ENCODE results near the gene NSUN5. TPM values are rescaled to one million over a fixed set of nuclear protein-coding genes. Genes with fewer than 3 reads are reported as not detected.
"Not testable (repeated sequence)": the region's sequence is repeated elsewhere in the genome, so short reads cannot be mapped to it uniquely, and the experiment has no call there.

Gene NSUN5
- total and polyA plus RNA-seq, 2 experiments from 2014 or later = 65.6 to 73.4 TPM

DNA sequence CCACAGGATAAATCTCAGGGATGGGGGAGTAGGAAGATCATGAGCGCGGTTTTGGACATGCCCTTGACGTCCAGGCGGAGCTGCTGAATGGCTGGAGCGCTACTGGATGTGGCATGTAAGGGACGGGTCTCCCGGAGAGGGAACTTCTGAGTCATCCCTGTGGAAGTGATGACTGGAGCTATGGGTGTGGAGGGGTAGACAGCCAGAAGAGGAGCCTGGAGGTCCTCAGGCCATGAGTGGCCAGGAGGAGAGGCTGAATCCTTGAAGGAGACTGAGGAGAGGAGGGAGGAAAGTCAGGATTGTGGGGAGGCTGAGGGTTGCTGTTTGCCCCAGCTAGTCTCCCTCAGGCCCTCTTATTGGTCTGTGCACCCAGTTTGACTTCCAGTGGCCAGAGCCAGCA is 2.8 kb upstream of the NSUN5 start:
- not testable (repeated sequence) for H3K4me2 ChIP-seq; H3K4me1 ChIP-seq (ENCODE audit: insufficient read depth); H3K4me3 Mint-ChIP-seq; H3K4me3 ChIP-seq; ATAC-seq; H3K9me2 ChIP-seq (ENCODE audit: insufficient read depth); H3F3A ChIP-seq (replicated peaks; ENCODE audit: low read depth); H4K20me1 ChIP-seq (replicated peaks; ENCODE audit: insufficient read depth); H3K27me3 ChIP-seq (ENCODE audit: insufficient read depth); H3K9me3 Mint-ChIP-seq; H3K27ac Mint-ChIP-seq; H2AFZ ChIP-seq; DNase-seq (ENCODE audit: low spot score); H3K36me3 ChIP-seq (ENCODE audit: insufficient read depth); H3K27ac ChIP-seq (ENCODE audit: low read depth)
- peaks cover 15% of the 10 kb centered on the region for H3K36me3 Mint-ChIP-seq (ENCODE audit: low read depth)
- peaks cover 21% of the 10 kb centered on the region for H3K27me3 Mint-ChIP-seq (ENCODE audit: insufficient read depth, low read depth, poor library complexity)
- H3K4me1 Mint-ChIP-seq = peaks cover 13% of the 10 kb centered on the region
- peaks cover 17% of the 10 kb centered on the region for H3K79me2 ChIP-seq (replicated peaks; ENCODE audit: insufficient read depth)

GRCh38 chr7:73308074-73308664 is 457 bp downstream of the NSUN5 start:
- Mint-ChIP-seq H3K36me3 (ENCODE audit: low read depth) (peaks cover 37% of the 10 kb centered on the region), H3K9me3 (no peaks in the 10 kb centered on the region; the same call in 1 of the 3 replicates)
- TF ChIP-seq, protein P1, sequence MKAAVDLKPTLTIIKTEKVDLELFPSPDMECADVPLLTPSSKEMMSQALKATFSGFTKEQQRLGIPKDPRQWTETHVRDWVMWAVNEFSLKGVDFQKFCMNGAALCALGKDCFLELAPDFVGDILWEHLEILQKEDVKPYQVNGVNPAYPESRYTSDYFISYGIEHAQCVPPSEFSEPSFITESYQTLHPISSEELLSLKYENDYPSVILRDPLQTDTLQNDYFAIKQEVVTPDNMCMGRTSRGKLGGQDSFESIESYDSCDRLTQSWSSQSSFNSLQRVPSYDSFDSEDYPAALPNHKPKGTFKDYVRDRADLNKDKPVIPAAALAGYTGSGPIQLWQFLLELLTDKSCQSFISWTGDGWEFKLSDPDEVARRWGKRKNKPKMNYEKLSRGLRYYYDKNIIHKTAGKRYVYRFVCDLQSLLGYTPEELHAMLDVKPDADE (IDR thresholded peaks at IDR 0.05) = no peak
- TF ChIP-seq, protein P2, sequence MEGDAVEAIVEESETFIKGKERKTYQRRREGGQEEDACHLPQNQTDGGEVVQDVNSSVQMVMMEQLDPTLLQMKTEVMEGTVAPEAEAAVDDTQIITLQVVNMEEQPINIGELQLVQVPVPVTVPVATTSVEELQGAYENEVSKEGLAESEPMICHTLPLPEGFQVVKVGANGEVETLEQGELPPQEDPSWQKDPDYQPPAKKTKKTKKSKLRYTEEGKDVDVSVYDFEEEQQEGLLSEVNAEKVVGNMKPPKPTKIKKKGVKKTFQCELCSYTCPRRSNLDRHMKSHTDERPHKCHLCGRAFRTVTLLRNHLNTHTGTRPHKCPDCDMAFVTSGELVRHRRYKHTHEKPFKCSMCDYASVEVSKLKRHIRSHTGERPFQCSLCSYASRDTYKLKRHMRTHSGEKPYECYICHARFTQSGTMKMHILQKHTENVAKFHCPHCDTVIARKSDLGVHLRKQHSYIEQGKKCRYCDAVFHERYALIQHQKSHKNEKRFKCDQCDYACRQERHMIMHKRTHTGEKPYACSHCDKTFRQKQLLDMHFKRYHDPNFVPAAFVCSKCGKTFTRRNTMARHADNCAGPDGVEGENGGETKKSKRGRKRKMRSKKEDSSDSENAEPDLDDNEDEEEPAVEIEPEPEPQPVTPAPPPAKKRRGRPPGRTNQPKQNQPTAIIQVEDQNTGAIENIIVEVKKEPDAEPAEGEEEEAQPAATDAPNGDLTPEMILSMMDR (conservative IDR thresholded peaks at IDR 0.05; ENCODE audit: low read depth in 2 of 2) = no peak
- TF ChIP-seq, protein P3, sequence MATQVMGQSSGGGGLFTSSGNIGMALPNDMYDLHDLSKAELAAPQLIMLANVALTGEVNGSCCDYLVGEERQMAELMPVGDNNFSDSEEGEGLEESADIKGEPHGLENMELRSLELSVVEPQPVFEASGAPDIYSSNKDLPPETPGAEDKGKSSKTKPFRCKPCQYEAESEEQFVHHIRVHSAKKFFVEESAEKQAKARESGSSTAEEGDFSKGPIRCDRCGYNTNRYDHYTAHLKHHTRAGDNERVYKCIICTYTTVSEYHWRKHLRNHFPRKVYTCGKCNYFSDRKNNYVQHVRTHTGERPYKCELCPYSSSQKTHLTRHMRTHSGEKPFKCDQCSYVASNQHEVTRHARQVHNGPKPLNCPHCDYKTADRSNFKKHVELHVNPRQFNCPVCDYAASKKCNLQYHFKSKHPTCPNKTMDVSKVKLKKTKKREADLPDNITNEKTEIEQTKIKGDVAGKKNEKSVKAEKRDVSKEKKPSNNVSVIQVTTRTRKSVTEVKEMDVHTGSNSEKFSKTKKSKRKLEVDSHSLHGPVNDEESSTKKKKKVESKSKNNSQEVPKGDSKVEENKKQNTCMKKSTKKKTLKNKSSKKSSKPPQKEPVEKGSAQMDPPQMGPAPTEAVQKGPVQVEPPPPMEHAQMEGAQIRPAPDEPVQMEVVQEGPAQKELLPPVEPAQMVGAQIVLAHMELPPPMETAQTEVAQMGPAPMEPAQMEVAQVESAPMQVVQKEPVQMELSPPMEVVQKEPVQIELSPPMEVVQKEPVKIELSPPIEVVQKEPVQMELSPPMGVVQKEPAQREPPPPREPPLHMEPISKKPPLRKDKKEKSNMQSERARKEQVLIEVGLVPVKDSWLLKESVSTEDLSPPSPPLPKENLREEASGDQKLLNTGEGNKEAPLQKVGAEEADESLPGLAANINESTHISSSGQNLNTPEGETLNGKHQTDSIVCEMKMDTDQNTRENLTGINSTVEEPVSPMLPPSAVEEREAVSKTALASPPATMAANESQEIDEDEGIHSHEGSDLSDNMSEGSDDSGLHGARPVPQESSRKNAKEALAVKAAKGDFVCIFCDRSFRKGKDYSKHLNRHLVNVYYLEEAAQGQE (IDR thresholded peaks at IDR 0.05; ENCODE audit: unreplicated experiment) = no peak
- TF ChIP-seq JUNB (IDR thresholded peaks at IDR 0.05; ENCODE audit: unreplicated experiment) = no peak
- TF ChIP-seq POLR2AphosphoS5 (IDR thresholded peaks at IDR 0.05; ENCODE audit: low read depth) = no peak
- TF ChIP-seq EZH2phosphoT487 (IDR thresholded peaks at IDR 0.05; ENCODE audit: unreplicated experiment) = no peak
- no peak for TF ChIP-seq CREB1 (CRISPR knock-in tag; IDR thresholded peaks at IDR 0.05; ENCODE audit: low read depth)
- TF ChIP-seq, protein P4, sequence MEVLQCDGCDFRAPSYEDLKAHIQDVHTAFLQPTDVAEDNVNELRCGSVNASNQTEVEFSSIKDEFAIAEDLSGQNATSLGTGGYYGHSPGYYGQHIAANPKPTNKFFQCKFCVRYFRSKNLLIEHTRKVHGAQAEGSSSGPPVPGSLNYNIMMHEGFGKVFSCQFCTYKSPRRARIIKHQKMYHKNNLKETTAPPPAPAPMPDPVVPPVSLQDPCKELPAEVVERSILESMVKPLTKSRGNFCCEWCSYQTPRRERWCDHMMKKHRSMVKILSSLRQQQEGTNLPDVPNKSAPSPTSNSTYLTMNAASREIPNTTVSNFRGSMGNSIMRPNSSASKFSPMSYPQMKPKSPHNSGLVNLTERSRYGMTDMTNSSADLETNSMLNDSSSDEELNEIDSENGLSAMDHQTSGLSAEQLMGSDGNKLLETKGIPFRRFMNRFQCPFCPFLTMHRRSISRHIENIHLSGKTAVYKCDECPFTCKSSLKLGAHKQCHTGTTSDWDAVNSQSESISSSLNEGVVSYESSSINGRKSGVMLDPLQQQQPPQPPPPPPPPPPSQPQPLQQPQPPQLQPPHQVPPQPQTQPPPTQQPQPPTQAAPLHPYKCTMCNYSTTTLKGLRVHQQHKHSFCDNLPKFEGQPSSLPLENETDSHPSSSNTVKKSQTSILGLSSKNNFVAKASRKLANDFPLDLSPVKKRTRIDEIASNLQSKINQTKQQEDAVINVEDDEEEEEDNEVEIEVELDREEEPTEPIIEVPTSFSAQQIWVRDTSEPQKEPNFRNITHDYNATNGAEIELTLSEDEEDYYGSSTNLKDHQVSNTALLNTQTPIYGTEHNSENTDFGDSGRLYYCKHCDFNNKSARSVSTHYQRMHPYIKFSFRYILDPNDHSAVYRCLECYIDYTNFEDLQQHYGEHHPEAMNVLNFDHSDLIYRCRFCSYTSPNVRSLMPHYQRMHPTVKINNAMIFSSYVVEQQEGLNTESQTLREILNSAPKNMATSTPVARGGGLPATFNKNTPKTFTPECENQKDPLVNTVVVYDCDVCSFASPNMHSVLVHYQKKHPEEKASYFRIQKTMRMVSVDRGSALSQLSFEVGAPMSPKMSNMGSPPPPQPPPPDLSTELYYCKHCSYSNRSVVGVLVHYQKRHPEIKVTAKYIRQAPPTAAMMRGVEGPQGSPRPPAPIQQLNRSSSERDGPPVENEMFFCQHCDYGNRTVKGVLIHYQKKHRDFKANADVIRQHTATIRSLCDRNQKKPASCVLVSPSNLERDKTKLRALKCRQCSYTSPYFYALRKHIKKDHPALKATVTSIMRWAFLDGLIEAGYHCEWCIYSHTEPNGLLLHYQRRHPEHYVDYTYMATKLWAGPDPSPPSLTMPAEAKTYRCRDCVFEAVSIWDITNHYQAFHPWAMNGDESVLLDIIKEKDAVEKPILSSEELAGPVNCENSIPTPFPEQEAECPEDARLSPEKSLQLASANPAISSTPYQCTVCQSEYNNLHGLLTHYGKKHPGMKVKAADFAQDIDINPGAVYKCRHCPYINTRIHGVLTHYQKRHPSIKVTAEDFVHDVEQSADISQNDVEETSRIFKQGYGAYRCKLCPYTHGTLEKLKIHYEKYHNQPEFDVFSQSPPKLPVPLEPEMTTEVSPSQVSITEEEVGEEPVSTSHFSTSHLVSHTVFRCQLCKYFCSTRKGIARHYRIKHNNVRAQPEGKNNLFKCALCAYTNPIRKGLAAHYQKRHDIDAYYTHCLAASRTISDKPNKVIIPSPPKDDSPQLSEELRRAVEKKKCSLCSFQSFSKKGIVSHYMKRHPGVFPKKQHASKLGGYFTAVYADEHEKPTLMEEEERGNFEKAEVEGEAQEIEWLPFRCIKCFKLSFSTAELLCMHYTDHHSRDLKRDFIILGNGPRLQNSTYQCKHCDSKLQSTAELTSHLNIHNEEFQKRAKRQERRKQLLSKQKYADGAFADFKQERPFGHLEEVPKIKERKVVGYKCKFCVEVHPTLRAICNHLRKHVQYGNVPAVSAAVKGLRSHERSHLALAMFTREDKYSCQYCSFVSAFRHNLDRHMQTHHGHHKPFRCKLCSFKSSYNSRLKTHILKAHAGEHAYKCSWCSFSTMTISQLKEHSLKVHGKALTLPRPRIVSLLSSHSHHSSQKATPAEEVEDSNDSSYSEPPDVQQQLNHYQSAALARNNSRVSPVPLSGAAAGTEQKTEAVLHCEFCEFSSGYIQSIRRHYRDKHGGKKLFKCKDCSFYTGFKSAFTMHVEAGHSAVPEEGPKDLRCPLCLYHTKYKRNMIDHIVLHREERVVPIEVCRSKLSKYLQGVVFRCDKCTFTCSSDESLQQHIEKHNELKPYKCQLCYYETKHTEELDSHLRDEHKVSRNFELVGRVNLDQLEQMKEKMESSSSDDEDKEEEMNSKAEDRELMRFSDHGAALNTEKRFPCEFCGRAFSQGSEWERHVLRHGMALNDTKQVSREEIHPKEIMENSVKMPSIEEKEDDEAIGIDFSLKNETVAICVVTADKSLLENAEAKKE (CRISPR knock-in tag; IDR thresholded peaks at IDR 0.05) = no peak

More at GRCh38 chr7:73308074-73308664, 457 bp downstream of the NSUN5 start:
- peak; percentile 71 for ATAC-seq
- Histone ChIP-seq H3K27ac (ENCODE audit: low read depth) (no peak overlapping the region), H3K4me3 (peak overlapping the region; percentile 73), H3K36me3 (ENCODE audit: insufficient read depth) (no peaks in the 10 kb centered on the region; the same call in 1 of the 2 replicates), H3K4me2 (peak overlapping the region; percentile 78), H4K20me1 (replicated peaks; ENCODE audit: insufficient read depth) (no peaks in the 10 kb centered on the region; the same call in 1 of the 2 replicates), H3K4me1 (ENCODE audit: insufficient read depth) (peaks cover 4% of the 10 kb centered on the region; the same call in 1 of the 2 replicates), H3K9me2 (ENCODE audit: insufficient read depth) (0 out of 2 replicates have a peak, but pooled peaks cover 3% of the 10 kb centered on the region), H3K27me3 (ENCODE audit: insufficient read depth) (no peaks in the 10 kb centered on the region), H3F3A (replicated peaks; ENCODE audit: low read depth) (no peaks in the 10 kb centered on the region), H2AFZ (no peak overlapping the region), H3K79me2 (replicated peaks; ENCODE audit: insufficient read depth) (peaks cover 18% of the 10 kb centered on the region)
- Mint-ChIP-seq H3K4me3 (peak overlapping the region; percentile 93), H3K27me3 (ENCODE audit: insufficient read depth, low read depth, poor library complexity) (peaks cover 21% of the 10 kb centered on the region), H3K27ac (peak overlapping the region; percentile 50; the same call in 1 of the 2 replicates), H3K4me1 (peaks cover 13% of the 10 kb centered on the region)
- peak; percentile 47 for DNase-seq (ENCODE audit: low spot score)

Measured in GM23338 (cell line).